UCSD-AML1 (cell line): ENCODE measurements around the gene SARNP.
A peak's percentile ranks its signal among the peaks of the same experiment; 100 is the strongest.

Experiments
- DNase-seq: peaks from one replicate; lab custom pipeline; 2025; ENCODE audit not compliant: unreplicated experiment; lab: John Stamatoyannopoulos, UW

Gene SARNP

GRCh38 chr12:55726971-55727370 is 90.6 kb downstream of the SARNP start:
- DNase-seq = no peak

GRCh38 chr12:55725556-55725955 is 92.0 kb downstream of the SARNP start:
- DNase-seq = no peak

DNA sequence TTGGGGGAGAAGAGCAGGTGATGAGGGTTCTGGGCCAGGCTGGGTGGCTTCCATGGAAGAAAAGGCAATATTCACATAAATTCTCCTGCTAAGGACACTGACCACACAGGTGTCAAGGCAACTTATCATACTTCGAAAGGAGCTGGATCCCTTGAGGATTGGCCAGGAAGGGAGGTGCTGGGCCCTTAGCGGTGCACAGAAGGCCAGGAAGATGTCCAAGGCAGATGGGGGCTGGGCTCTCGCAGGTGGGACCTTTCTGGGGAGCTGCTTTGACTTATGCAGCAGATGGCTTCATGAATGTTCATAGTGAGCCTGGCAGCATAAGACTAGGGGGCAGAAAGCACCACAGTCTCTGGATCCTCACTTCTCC is 92.6 kb downstream of the SARNP start:
- no peak for DNase-seq

GRCh38 chr12:55724226-55724939 is 93.1 kb downstream of the SARNP start:
- DNase-seq = peak; percentile 74

DNA sequence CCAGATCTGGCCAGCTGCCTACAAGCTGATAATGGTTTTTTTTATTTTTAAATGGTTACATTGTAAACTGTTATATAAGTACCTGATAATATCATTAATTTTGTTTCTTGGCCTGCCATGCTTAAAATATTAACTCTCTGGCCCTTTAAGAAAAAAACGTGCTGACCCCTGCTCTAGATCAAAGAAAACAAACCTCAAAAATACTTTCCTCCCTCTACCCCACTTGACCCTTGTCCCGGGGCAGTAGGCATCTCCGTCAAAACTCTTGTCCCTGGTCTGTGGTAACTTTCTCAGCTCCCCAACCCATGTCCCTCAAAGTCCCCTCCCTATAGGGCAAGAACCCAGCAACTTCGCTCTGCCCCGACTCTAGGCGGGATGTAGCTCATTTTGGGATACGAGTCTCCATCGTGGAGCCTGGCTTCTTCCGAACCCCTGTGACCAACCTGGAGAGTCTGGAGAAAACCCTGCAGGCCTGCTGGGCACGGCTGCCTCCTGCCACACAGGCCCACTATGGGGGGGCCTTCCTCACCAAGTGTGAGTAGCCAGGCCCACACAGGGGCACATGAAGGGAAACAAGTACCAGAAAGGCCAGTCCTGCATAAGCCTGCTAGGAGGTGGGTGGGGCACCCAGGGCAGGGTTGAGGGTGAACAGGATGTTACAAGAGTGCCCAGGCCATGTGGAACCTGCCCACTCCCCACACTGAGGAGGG is 93.9 kb downstream of the SARNP start:
- no peak for DNase-seq

GRCh38 chr12:55722948-55723347 is 94.6 kb downstream of the SARNP start:
- DNase-seq = no peak

- no peak for DNase-seq
Measured at GRCh38 chr12:55721601-55722213, 95.8 kb downstream of the SARNP start.

- peak; percentile 35 for DNase-seq
Measured at GRCh38 chr12:55720894-55721444, 96.6 kb downstream of the SARNP start.

DNA sequence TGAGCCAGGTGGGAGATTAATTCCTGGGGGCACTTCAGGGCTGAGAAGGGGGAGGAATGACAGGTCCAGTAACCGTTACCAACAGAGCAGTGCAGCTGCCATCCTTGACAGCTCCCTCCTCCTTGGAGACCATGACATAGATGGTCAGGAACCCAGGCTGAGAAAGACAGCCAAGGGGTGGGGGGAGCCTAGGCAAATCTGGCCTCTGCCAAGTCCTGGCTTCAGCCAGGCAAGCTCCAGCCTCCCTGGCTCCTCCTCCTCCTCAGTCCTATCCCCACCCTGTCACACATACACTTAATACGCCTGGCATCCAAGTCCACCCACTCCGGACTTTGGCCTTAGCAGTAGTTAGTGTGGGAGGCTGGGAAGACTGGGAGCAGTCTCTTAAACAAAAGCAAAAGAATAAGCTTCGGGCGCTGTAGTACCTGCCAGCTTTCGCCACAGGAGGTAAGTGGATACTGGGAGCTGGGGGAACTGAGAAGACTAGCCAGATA is 97.4 kb downstream of the SARNP start, which contains the start of gene RDH5:
TSS of gene RDH5 (plus strand) at position 323 of the 494 bp plus-strand sequence. CDS start 792 bp downstream, outside the sequence.
- no peak for DNase-seq

DNA sequence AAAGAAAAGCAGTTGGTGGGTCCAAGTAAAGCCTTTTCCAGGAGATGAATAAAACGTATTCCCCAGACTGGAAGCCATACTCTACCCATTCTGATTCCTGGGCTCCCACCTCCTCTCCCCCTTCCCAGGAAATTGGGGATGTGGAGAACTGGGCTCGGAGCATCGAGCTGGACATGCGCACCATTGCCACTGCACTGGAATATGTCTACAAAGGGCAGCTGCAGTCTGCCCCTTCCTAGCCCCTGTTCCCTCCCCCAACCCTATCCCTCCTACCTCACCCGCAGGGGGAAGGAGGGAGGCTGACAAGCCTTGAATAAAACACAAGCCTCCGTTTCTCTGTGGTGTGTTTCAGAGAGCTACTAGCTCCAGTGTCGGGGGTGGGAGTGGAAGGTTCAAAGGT is 98.2 kb downstream of the SARNP start:
- DNase-seq = no peak

DNA sequence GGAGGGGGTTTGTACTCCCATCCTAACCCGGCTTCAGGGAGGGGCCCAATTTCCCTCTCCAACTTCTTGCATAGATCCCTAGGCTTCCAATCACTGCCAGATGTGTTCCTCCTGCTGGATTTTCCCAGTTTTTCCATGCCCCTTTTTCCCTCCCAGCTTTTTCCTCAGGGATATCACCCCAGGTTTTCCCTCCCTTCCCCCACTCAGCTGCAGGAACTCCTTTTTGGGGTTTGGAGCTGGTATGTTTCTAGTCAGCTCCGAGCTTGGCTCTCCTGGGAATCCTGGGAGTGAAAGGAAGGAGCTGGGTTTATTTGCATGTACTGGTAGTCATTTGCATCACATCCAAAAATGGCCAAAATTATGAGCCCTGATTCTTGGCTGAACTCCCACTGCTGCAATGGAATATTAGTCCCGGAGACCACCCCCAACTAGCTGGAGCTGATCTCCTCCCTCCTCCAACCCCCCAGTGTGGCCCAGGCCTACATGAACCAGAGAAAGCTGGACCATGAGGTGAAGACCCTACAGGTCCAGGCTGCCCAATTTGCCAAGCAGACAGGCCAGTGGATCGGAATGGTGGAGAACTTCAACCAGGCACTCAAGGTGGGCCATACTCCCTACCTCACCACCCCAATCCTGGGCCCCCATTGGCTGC is 98.8 kb downstream of the SARNP start:
- DNase-seq = no peak

DNA sequence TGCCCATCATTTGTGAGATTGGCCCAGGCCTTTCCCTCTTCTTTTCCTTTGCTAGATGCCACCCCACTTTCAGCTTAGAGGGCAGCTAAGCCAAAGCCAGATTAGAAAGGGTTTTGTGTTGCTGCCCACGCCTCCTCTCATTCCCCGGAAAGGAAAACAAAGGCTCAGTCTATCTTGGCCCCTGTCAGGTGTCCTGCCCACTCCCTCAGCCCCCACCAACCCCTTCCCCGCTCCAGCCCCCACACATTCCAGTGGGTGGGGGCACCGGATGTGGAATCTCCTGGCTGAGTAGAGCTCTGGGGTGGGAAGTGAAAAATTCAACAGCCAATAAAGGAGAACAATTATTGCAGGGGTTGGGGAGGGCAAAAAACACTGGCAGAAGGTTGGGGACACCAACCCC is 99.5 kb downstream of the SARNP start:
- DNase-seq = no peak

- no peak for DNase-seq
Measured at GRCh38 chr12:55717011-55718007, 100.2 kb downstream of the SARNP start.

DNA sequence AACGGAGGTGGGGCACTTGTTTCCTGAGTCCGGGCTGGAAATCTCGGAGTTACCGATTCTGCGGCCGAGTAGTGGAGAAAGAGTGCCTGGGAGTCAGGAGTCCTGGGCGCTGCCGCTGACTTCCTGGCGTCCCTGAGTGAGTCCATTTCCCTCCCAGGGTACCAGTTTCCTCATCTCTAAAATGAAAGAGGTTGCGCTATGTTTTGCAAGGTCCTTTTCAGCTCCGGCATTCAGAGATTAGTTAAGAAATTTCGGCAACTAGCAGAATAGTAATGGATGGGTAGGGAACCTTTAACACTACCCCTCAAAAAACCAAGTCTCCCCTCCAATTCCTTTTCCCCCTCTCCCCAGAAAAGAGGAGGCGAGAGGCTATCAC is 101.0 kb downstream of the SARNP start:
- DNase-seq = no peak

DNA sequence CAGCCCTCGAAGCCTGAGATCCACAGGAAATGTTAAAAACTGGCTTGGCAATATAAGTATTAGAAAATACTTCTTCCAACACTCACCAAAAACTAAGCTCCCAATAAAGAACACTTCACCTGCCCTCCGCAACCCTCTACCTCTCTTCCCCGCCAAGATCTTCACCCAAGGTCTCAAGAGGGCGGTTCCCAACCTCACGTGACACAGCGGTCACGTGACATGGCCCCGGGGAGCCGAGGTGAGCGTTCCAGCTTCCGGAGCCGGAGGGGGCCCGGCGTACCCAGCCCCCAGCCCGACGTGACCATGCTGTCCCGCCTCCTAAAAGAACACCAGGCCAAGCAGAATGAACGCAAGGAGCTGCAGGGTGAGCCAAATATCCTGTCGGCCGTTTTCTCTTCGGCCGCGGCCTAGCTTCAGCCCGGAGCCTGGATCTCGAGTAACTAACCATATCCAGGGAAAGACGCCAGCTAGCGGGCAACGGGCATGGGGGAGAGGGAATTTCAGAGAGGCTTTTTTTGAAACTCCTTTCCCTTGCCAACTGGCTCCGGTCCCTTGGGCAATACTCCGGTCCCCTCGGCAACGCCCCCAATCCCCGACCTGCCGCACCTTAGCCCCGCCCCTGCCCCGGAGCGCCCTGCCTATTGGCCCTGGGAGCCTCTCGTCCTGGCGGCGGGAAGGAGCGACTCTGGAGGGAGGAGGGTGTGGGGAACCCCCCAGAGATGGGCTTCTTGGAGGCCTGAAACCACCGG is 101.5 kb downstream of the SARNP start, which contains the start of gene BLOC1S1:
TSS of gene BLOC1S1 (plus strand) at position 214 of the 749 bp plus-strand sequence. CDS start at position 220, 6 bp downstream.
- peak; percentile 92 for DNase-seq

DNA sequence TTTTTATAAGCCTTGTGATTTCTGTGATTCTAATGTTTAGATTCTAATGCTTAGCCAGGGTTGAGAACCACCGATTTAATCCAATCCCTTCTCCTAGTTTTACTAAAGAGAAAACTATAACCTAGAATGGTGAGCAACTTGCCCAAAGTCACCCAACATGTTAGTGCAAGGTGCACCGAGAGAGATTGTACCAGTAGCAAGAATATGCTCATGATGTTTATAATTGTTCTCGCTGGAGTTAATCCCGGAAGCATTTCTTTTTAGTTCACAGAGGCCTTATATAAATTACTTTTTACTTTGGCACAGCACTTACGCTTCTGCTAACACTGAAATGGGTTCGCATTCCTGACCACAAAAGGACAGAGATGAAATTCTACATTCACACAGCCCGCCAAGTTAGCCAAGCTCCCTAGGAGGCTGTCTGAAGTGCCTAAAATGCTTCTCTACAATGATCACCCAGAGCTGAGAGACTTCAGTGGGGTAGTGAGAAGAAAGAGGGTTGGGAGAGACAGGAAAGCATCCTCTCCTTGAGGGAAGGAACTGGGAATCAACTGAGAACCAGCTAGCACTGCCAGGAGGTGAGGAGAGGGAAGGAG is 102.3 kb downstream of the SARNP start:
- DNase-seq = no peak

DNA sequence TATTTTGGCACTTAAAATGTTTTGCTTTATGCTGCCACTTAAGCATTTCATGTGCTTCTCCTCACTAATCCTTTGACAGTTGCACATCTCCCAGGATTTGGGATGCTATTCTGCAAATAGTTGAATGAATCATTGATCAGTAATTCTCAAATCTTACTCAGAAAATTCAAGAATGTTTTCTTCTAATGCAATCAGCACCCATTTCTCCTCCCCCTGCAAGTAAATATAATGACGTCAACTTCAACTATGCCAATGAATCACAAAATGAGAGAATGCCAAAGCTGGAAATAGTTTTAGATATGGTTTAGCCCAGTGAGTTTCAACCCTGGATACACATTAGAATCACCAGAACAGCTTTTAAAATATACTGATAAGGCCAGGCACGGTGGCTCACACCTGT is 103.8 kb downstream of the SARNP start:
- DNase-seq = no peak

DNA sequence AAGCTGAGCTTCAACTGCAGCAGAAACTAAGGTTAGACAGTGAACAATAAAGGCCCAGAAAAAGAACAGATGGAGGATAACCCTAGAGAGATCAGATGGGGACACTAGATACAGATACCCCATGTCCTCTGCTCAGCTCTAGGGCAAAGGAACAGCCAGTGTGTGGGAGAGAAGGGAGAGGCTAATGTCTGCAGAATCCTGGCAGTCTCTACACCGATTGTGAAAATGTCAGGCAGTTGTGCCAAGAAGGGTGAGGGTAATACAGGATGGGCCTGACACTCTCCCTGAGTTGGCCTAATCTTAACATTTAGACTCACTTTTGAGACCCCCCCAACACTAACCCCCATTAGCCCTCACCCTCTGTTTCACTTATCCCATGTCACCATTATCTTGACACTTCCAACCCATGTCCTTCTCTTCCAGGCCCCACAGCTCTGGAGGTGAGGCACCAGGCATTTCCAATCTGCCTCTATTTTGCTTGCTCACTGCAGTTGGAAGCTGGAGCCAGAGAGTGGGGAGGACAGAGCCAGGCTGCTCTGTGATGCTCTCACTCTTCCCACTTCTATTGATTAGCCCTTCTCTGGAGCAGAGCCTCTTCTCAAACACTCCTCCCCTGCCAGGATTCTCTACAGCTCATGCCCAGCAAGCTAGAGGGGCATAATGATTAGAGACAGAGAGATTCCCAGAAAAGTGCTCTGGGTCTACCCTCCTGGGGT is 104.7 kb downstream of the SARNP start:
- no peak for DNase-seq
